GM21717 (cell line): ENCODE data around the gene MFSD6L.
"Not testable (repeated sequence)": the region's sequence is repeated elsewhere in the genome, so short reads cannot be mapped to it uniquely, and the experiment has no call there.

Experiments
- ATAC-seq: cut with Tn5 transposase; IDR thresholded peaks from one replicate; pipeline ENCODE4 v1.9.1; 2021; ENCODE audit warnings: mild to moderate bottlenecking, moderate library complexity; ENCODE audit not compliant: unreplicated experiment

MFSD6L gene

GRCh38 chr17:8826808-8827435, 27.8 kb upstream of the MFSD6L start:
- no peak for ATAC-seq

DNA sequence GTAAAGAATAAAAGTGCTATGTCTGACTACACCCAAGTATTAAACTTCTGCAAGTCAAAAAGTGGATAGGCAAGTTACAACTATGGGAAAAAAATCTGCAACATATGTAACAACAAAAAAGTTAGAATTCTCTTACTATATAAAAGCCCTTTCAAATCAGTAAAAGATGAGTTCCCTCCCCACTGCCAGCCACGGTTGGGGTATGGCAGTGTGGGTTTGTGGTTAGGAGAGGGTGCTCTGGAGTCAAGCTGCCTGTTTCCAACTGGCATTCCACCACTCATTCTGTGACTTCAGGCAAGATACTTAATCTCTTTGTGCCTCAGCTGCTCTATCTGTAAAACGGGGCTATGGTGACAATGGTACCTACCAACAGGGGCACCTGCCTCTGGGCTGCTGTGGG, 26.6 kb upstream of the MFSD6L start:
- ATAC-seq, result no peak

- ATAC-seq, result no peak
Observed at GRCh38 chr17:8823279-8823678, 24.1 kb upstream of the MFSD6L start.

DNA sequence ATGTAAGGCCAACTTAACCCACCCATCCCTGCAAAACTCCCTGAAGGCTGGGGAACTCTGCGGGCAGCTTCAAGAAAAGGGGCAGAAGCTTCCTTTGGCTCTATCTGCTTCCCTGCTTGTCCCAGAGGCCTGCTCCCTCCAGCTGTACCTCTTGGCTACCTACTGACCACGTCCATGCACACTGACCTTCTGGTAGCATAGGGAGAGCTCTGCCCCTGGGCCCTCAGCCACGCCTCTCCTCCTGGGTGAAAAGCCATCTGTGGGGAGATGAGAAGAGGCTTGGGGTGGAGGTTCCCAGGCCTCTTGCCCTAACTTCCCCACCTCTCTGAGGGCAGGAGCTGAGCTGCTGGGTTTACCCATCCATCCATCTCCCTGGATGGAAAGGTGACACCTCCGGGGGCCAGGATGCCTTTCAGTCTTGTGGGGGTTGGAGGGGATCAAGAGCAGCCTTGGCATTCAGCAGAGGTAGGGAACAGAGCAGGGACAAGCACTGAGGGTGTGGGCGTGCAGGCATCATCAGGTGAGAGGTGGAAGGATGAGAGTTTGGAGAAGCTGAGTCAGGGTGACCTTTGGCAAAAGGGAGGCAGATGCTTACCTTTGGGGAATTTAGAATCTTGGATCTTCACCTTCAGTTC, 23.4 kb upstream of the MFSD6L start:
- ATAC-seq, result no peak

GRCh38 chr17:8821446-8822105, 22.4 kb upstream of the MFSD6L start:
- no peak for ATAC-seq

DNA sequence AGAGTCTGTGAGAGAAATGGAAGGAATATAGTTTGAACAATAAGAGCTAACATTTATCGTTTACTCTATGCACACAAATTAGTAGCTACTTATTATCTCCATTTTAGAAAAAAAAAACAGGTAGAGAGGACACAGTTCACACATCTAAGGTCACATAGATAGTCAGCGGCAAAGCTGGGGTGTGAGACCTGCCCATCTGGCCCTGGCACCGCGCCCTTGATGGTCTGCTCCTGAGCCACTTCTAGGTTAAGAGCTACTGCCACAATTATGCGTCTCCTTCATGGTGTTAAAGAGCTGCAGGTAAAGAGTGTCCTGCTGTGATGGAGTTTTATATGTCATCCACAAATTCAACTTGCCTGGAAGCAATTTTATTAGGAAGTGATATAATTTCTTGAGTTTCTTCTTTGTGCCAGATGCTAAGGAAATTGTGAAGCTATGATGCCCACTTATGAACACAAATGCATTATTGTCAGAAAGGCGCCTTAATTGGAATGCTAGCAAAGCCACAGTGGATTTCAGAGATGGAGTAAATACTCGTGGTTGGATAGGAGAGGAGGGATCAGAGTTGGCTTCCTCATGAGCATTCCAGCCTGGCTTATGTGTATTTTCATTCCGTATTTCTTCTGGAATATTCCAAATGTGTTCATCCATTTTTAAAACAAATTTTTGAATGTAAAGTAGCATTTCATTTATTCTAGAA, 21.3 kb upstream of the MFSD6L start:
- ATAC-seq, result no peak

DNA sequence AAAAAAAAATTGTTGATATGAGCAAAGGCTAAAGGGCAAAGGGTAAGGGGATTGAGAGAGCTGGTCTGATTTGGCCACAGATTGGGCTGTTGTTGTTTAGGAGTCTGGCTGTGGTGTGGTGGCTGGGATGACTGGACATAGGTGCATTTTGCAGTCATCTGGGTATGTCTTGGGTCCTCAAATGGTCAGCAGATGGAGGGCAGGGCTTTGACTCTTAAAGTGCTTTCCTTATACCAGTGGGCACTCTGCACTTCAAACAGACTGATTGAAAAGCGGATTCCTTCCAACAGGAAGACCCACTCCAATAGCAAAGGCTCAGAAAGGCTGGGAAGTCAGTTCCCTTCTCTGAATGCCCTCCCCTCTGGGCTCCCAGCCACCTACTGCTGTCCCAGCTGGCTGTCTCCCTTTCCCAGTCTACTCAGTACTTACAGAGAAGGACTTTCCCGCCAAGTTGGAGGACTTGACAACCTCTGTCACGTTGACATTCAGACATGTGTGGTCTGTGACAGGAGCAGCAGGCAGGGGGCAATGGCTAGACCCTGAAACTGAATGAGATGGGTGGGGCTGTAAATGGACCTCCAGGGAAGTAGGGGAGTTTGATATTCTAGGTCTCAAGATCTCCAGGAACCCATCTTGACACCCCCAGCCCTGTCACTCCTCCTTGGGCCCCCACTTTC, 19.6 kb upstream of the MFSD6L start:
- ATAC-seq, result no peak

GRCh38 chr17:8818047-8818446, 18.9 kb upstream of the MFSD6L start:
- no peak for ATAC-seq

DNA sequence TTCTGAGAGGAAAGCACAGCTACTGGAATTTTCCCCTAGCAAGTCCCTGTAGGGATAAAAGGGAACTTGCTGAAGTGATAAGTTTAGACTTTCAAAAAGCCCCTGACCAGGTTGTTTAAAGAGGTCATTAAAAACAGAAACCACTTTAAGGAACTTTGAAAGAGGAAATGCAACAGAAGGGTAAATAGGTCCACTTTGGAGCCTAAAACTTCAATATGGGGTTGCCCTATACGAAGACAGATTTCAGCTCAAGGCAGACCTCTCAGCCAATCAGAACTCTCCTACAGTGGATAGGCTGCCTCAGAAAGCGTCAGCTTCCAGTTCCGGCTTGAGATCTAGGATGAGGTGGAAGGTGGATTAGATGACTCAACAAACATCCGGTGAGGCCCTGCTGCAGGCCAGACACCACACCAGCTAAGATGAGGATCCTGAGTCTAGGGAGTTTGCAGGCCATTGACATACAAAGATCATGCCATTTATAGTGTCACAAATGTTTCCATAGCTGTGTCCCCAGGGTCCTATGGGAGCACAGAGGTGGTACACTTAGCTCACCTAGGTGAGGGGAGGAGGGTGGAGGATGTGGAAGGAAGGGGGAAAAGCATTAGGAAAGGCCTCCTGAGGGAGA, 7.9 kb upstream of the MFSD6L start:
- peak; percentile 88 for ATAC-seq

DNA sequence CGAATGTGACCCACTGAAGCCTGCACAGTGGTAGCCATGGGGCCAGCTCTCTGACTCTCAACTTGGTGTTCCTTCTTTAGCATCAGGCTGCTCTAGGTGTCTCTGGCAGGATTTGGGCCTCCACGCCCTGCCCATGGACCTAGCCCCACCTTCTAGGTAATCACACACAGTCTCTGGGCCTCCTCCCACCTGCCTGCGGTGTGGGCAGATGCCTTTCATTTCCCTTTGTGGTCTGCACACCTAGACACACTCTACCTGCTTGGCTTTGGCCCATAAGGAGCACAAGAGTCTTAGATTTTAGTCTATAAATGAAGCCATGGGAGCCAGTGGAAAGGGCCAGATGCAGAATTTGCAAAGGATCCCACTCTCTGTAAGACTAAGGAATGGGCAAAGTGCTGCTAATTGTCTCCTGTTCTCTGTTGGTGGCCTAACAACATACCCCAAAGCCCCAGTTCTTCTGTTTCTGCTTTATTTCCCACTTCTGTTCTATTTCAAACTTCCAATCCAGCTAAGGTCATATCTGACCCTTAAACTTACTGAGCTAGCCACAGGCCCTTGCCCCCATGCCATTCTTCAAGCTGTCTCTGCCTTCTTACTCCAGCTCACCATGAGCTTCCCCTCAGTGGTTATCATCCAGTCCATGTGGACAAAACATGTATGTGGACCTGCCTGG, 7.2 kb upstream of the MFSD6L start:
- ATAC-seq, result no peak

- ATAC-seq, result not testable (repeated sequence)
Observed at GRCh38 chr17:8805396-8805795, 6.2 kb upstream of the MFSD6L start.

- ATAC-seq, result no peak
Observed at GRCh38 chr17:8803531-8804420, 4.6 kb upstream of the MFSD6L start.

GRCh38 chr17:8801135-8801840, 2.1 kb upstream of the MFSD6L start:
- ATAC-seq, result no peak

- ATAC-seq, result no peak
Observed at GRCh38 chr17:8800656-8801055, 1.5 kb upstream of the MFSD6L start.

DNA sequence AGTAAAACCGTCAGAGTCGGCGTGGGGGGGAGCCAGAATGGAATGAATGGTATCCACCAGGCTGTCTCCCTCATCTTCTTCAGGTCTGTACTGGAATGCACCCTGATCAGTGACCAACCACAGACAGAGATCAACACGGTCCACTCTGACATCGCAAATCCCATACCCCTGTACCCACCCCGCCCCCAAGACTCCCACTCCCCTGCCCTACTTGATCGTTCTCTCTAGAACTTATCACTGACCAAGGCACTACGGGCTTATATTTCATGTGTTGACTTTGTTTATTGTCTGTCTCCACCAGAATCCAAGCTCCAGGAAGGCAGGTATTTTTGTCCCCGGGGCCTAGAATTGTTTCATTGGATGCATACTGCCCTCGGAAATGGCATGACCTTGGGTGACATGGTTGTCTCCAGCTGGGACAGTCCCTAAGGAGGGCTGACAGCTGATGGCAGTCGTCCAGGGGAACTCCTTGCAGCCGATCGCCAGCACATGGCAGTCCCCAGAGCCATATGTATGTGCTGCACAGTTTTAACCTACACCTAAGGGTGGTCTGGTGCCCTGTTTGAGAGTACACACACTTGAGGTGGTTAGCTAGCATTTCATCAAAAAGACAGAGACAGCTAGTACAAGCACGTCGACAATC, 526 bp upstream of the MFSD6L start:
- ATAC-seq, result no peak

- ATAC-seq, result no peak
Observed at GRCh38 chr17:8798176-8798845, 854 bp downstream of the MFSD6L start.

GRCh38 chr17:8797621-8798175, 1.5 kb downstream of the MFSD6L start:
- ATAC-seq, result no peak
